ENCODE data around the gene SH3RF3. TPM values are rescaled to one million over a fixed set of nuclear protein-coding genes. Genes with fewer than 3 reads are reported as not detected.

SH3RF3 gene
- total and polyA plus RNA-seq, 2 of the 13 experiments (the other 11 are each of a cell fraction or from before 2014, with no cell fraction given) = 0.04 TPM; not detected in 1

DNA sequence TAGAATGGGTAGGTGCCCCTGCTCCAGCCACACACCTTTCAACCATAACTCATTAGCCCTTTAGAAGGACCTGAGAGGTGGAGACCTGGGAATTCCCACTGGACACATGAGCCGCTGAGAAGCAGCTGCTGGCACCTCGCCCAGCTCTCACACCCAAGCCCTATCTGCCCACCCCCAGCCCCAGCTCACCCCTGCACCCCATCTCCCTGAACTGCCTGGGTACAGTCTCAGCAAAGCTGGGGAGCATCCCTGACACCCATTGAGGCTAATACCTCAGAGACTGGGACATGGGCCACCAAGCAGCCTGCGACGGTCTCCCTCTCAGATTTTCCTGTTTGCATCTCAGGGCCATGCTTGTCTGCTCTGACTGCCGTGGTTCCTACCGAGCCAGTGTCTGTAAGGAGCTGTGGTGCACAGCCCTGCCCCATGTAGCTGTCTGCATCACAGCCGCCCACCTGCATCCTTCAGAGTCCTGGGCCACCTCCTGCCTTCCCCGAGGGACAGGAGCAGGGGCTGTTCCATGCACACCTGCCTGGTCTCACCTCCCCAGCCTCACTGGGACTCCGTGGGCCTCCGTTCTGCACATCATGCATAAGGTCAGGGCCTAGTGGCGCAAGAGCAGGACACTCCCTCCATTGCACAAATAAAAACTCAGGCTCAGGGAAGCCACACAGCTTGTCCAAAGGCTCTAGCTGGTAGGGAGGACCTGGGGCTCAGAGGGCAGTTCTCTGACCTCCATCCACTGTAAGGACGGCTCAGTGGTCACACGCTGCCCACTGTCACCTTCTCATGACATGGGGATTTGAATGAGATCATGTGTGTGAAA lies 394.7 kb downstream of the SH3RF3 start (continued):
- TF ChIP-seq HNF4A (CRISPR knock-in tag; IDR thresholded peaks at IDR 0.05) (peak; percentile 82), ZIK1 (CRISPR knock-in tag; IDR thresholded peaks at IDR 0.05; ENCODE audit: borderline replicate concordance, low read depth) (no peak), ZNF160 (CRISPR knock-in tag; IDR thresholded peaks at IDR 0.05) (no peak), ZNF614 (CRISPR knock-in tag; IDR thresholded peaks at IDR 0.05; ENCODE audit: borderline replicate concordance) (no peak), ZNF274 (CRISPR knock-in tag; IDR thresholded peaks at IDR 0.05) (no peak), TARDBP (CRISPR knock-in tag; IDR thresholded peaks at IDR 0.05) (no peak; the same call in 1 of the 2 replicates), MEIS1 (CRISPR knock-in tag; IDR thresholded peaks at IDR 0.05; ENCODE audit: borderline replicate concordance) (no peak), RBM39 (IDR thresholded peaks at IDR 0.05; ENCODE audit: low read depth, low read length, poor library complexity, severe bottlenecking) (no peak), CHD2 (IDR thresholded peaks at IDR 0.05; ENCODE audit: low read depth, low read length) (no peak), ZMYM4 (CRISPR knock-in tag; IDR thresholded peaks at IDR 0.05) (peak; percentile 52), NCOR1 (IDR thresholded peaks at IDR 0.05; ENCODE audit: borderline replicate concordance, low read length) (peak; percentile 20; the same call in 1 of the 2 replicates), ZBTB8A (CRISPR knock-in tag; IDR thresholded peaks at IDR 0.05; ENCODE audit: borderline replicate concordance, low read depth) (no peak), ZFP37 (CRISPR knock-in tag; IDR thresholded peaks at IDR 0.05; ENCODE audit: borderline replicate concordance) (no peak), ZNF749 (CRISPR knock-in tag; IDR thresholded peaks at IDR 0.05; ENCODE audit: borderline replicate concordance) (no peak), NR2F6 (IDR thresholded peaks at IDR 0.05) (peak; percentile 79), NR2F6 (CRISPR knock-in tag; IDR thresholded peaks at IDR 0.05) (peak; percentile 85), KMT2B (CRISPR knock-in tag; IDR thresholded peaks at IDR 0.05) (no peak), RFX3 (CRISPR knock-in tag; IDR thresholded peaks at IDR 0.05) (no peak), ELF1 (CRISPR knock-in tag; IDR thresholded peaks at IDR 0.05) (no peak)
- TF ChIP-seq, protein P1, sequence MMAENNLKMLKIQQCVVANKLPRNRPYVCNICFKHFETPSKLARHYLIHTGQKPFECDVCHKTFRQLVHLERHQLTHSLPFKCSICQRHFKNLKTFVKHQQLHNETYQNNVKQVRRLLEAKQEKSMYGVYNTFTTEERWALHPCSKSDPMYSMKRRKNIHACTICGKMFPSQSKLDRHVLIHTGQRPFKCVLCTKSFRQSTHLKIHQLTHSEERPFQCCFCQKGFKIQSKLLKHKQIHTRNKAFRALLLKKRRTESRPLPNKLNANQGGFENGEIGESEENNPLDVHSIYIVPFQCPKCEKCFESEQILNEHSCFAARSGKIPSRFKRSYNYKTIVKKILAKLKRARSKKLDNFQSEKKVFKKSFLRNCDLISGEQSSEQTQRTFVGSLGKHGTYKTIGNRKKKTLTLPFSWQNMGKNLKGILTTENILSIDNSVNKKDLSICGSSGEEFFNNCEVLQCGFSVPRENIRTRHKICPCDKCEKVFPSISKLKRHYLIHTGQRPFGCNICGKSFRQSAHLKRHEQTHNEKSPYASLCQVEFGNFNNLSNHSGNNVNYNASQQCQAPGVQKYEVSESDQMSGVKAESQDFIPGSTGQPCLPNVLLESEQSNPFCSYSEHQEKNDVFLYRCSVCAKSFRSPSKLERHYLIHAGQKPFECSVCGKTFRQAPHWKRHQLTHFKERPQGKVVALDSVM (CRISPR knock-in tag; IDR thresholded peaks at IDR 0.05) = peak; percentile 93
- TF ChIP-seq, protein P2, sequence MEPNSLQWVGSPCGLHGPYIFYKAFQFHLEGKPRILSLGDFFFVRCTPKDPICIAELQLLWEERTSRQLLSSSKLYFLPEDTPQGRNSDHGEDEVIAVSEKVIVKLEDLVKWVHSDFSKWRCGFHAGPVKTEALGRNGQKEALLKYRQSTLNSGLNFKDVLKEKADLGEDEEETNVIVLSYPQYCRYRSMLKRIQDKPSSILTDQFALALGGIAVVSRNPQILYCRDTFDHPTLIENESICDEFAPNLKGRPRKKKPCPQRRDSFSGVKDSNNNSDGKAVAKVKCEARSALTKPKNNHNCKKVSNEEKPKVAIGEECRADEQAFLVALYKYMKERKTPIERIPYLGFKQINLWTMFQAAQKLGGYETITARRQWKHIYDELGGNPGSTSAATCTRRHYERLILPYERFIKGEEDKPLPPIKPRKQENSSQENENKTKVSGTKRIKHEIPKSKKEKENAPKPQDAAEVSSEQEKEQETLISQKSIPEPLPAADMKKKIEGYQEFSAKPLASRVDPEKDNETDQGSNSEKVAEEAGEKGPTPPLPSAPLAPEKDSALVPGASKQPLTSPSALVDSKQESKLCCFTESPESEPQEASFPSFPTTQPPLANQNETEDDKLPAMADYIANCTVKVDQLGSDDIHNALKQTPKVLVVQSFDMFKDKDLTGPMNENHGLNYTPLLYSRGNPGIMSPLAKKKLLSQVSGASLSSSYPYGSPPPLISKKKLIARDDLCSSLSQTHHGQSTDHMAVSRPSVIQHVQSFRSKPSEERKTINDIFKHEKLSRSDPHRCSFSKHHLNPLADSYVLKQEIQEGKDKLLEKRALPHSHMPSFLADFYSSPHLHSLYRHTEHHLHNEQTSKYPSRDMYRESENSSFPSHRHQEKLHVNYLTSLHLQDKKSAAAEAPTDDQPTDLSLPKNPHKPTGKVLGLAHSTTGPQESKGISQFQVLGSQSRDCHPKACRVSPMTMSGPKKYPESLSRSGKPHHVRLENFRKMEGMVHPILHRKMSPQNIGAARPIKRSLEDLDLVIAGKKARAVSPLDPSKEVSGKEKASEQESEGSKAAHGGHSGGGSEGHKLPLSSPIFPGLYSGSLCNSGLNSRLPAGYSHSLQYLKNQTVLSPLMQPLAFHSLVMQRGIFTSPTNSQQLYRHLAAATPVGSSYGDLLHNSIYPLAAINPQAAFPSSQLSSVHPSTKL (CRISPR knock-in tag; IDR thresholded peaks at IDR 0.05) = 0 out of 2 replicates have a peak, but pooled peaks have one; percentile 30
- TF ChIP-seq, protein P3, sequence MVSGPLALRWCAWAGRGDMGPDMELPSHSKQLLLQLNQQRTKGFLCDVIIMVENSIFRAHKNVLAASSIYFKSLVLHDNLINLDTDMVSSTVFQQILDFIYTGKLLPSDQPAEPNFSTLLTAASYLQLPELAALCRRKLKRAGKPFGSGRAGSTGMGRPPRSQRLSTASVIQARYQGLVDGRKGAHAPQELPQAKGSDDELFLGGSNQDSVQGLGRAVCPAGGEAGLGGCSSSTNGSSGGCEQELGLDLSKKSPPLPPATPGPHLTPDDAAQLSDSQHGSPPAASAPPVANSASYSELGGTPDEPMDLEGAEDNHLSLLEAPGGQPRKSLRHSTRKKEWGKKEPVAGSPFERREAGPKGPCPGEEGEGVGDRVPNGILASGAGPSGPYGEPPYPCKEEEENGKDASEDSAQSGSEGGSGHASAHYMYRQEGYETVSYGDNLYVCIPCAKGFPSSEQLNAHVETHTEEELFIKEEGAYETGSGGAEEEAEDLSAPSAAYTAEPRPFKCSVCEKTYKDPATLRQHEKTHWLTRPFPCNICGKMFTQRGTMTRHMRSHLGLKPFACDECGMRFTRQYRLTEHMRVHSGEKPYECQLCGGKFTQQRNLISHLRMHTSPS (CRISPR knock-in tag; IDR thresholded peaks at IDR 0.05; ENCODE audit: low read depth) = no peak
